NCI-H345 treated with DMSO at 0.1 percent for 48 hours (cell line): Measurements from ENCODE around the gene GRIN1.
A peak's percentile ranks its signal among the peaks of the same experiment; 100 is the strongest.
"Not testable (repeated sequence)": the region's sequence is repeated elsewhere in the genome, so short reads cannot be mapped to it uniquely, and the experiment has no call there.

Source experiments
- DNase-seq: peaks from one replicate; lab custom pipeline; 2025; ENCODE audit not compliant: unreplicated experiment; lab: John Stamatoyannopoulos, UW

GRIN1 gene

DNA sequence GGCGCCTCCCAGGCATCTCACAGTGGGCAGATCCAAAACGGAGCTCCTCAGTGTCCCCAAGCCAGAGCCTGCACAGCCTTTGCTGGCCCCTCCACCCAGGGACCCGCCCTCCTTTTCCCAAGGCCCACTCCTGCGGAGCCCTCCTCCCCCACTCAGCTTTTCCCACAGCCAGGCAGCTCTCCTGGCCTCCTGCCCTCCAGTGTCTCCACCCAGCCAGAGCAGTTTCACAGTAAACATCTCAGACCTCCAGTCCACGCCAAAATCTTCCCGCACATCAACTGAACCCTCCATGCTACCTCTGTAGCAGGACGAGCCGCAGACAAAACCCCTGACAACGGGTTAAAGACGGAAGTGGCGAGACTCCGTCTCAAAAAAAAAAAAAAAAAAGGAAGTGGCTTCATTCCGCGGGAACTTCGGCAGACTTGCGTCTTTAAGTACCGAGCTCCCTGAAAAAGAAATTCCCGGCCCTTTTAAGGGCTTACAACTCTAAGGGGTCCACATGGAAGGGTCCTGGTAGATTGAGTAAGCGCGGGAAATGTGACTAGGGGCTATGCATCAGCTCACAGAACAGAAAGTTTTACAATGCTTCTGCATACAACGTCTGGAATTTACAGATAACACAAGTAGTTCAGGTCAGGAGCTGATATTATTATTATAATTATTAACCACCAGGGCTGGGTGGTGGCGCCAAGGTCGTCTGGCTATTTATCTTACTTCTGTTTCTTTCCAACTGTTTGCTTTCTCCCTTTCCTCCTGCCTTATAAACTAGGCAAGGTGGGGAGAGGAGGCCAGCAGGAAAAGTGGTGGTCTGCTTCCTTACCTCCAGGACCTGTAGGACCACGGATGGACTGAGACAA lies 11.4 kb upstream of the GRIN1 start:
- DNase-seq: no peak

DNA sequence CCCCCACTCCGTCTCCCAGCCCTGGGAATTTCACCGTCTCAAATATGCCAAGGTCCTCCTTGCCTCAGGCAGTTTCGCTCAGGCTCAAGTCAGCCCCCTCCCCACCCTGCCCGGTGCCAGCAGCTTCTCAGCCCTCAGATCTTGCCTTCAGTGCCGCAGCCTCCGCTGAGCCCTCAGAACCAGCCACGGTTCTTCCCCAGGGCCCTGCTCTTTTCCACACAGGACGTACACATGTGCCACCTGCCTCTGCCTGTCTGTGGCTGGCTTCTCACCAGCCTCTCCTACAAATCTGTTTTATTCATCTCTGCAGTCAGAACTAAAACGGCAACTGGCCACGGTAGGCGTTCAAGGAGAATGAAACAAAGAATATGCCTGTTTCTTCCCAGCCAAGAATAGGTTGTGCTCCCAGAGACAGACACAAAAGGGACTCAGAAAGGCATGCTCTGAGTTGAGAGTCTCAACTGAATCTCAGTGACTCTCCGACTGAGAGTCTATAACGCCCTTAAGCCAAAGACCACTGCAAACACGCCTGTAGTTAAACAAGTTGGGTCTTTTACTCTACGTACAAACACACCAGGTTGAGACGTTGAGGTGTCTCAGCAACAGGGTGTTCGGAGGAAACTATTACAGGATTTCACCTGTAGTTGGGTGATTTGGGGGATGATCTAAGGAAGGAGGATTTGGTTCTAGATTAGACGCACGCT lies 10.6 kb upstream of the GRIN1 start:
- no peak for DNase-seq

DNA sequence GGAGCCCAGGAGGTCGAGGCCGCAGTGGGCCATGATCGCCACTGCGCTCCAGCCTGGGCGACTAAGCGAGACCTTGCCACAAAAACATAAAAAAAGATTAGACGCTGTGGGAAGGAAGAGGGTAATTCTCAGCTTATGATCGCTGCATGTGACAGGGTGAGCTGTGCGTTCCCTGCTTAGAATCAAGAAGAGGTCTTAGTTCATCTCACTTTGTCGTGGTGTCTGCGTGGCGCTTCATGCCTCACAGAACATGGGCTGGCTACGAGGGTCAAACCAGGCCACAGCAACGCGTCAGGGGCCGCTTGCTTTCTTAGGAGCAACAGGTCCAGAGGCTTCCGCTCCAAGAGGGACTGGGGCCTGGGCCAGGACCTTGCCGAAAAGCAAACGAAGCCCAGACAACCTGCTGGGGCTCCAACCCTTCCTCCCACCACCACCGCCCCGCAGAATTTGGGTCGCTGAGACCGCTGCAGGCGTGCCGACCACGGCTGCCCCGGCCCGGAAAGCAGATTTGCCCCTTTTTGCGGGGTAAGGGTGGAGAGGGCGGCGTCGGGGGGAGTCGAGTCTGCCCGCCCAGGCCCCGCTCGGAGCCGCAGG lies 10.0 kb upstream of the GRIN1 start:
- no peak for DNase-seq

DNA sequence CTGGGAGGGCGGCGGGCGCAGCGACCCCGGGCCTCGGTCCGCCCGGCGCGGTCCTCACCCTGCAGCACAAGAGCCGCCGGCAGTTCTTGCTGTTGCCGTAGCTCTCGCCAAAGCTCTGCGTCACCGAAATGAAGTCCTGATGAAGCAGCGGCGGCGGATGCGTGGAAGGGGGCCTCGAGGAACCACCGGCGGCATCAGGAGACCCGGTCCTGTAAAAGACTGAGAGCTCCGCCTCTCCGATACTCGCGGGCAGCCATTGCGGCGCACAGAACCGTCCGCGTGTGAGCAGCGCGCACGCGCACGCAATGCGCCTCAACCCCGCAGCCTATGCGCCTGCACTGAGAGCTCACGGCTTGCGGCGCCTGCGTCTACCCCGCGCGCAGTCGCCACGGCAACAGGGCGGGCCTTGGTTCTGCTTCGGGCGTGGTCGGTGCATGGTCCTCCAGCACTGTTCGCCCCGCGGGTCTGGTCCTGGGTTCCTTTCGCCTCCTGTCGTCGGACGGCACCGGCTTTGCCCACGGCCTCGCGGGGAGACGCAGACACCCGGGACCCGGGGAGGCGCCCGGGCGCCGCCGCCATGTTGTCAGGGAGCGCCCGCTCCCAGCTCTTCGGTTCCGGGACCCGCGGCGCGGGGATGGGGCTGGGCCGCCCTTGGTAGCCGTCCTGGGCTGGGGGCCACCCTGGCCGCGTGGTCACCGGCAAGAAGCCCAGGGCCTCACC lies 9.3 kb upstream of the GRIN1 start:
- peak; percentile 79 for DNase-seq

DNA sequence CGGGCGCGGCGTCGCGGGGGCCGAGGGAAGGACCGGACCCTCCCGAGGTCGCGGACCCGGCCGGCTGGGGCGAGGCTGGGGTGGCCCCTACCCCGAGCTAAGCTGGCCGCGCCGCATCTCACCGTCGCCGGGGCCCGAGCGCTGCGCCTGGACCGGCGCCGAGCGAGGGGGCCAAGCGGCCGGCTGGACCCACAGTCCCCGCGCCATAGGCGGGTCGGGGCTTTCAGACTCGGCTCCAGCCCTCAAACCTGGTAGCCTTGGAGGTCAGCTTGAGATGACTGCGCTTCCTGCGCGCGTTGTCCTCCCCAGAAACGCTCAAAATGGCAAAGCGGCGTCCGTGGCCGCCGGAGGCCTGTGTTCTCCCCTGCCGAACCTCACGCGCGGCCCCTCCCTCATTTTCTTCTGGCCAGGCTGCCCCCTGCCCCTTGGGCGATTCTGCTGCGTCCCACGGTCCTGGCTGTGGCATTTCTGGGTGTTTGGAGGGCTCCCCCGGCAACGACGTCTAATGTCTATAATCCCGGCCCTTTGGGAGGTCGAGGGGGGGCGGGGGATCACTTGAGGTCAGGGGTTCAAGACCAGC lies 8.7 kb upstream of the GRIN1 start:
- no peak for DNase-seq

DNA sequence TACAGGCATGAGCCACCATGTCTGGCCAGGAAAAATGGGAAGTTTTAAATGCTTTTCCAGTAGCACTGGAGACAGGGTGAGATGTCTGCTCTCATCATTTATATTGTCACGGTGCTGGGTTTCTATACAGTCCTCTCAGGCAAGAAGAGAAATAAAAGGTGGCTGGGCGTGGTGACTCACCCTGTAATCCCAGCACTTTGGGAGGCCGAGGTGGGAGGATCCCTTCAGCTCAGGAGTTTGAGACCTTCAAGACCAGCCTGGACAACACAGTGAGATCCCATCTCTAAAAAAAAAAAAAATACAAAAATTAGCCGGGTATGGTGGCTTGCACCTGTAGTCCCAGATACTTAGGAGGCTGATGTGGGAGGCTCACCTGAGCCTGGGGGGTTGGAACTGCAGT lies 4.8 kb upstream of the GRIN1 start:
- no peak for DNase-seq

DNA sequence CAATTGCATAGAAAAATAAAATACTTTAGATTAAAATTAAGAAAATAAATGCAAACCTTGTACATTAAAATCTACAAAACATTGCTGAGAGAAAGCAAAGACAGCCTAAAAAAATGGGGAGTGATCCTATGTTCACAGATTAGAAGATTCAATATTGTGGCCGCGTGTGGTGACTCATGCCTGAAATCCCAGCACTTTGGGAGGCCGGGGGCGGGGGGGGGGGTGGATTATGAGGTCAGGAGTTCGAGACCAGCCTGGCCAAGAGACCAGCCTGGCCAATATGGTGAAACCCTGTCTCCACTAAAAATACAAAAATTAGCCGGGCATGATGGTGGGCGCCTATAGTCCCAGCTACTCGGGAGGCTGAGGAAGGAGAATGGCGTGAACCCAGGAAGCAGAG lies 3.8 kb upstream of the GRIN1 start:
- not testable (repeated sequence) for DNase-seq

DNA sequence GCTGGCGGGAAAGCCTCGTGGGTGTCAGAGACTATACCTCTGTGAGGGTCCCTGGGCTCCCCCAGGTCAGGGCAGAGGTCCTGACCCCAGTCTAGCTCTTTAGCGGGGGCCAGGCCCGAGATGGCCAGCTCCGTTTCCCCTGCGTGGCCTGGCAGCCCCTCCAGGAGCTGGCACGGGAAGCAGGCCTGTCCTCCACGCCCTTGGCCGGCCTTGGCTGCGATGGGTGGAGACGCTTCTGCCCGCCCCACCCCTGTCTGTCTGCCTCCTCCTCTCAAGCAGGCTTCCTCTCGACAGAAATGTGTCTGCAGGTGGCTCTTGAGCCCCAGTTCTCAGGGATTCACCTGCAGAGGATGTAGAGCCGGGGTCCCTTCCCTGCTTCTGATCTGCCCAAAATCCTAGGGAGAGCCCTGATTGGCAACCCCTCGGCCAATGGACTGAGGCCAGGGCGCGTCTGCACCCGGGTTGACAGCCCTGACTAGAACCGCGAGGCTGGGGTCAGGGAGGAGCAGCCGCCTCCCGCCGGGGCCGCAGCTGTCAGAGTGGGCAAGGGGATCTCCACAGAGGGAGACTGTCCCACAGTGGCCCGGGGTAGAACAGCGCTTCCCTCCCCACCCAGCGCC lies 2.6 kb upstream of the GRIN1 start:
- peak; percentile 17 for DNase-seq

DNA sequence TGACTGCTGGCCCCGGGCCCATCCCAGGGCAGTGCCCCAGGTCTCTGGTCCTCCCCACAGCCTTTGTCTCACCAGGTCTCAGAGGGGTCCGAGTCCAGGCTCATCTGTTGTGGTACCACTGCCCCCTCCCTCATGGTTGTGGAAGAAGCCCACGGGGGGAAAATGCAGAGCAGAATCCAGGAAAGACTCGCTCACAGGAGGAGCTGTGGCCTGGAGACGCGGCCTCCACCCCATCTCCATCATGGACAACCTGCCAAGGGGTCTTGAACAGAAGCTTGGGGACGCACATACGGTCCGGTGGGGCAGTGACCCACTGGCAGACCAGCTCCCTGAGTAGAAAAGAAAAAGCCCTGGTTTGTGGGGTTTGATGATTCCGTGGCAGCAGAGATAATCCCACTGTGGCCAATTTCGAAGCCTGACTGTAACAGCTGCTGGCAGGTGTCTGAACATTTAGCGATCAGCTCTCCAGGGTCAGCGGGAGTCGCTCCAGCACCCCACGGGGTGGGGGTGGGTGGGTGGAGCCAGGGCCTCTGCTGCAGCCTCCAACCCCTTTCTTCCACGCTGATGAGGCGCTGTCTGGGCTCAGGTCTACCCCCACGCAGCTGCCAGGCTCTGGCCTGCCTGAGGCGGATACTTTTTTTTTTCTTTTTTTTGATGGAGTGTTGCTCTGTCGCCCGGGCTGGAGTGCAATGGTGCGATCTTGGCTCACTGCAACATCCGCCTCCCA lies 1.9 kb upstream of the GRIN1 start:
- DNase-seq: peak; percentile 13

DNA sequence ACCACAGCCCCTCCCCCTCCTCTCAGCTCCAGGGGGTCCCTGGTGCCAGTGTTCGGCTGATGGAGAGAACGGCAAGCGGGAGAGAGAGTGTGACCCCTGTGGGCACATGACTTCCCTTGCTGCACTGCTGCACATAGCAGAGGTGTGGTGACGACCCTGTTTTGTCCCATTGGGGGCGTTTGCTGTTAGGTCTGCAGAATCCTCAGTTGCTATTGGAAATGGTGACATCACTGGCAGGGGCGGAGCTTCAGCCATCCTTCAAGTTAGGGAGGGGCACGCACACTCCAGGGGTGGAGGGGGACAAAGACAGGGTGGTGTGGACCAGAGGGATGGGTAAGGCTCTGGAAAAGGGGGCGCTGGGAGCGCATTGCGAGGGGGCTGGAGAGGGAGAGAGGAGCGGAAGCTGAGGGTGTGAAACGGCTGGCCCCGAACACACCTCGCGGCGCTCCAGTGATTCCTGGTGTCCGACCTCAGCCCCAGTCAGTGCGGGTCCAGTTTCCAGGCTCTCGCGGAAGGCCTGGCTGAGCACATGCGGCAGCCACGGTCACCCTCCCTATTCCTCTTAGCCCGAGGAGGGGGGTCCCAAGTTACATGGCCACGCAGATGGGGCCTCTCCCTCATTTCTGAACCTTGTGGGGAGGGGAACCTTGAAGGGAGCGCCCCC lies 764 bp upstream of the GRIN1 start:
- peak; percentile 14 for DNase-seq

DNA sequence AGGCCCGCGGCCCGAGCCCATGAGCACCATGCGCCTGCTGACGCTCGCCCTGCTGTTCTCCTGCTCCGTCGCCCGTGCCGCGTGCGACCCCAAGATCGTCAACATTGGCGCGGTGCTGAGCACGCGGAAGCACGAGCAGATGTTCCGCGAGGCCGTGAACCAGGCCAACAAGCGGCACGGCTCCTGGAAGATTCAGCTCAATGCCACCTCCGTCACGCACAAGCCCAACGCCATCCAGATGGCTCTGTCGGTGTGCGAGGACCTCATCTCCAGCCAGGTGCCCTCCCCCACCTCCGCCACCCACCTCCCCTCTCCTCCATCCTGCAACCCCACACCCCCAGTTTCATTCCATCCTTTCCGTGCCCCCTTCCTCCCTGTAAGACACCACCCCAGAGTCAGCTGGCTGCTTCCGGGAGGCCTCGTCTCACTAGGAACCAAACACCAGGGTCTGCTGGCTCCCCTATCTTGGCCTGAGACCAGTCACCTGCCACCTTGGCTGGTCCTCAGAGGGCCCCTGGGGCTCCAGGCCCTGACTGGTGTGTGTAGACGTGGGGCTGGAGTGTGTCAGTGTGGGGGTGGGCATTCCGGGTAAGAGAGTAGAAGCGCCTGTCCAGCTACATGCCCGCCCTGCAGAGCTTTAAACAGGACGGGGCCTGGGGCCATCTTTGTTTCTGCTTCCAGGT lies 655 bp downstream of the GRIN1 start:
- no peak for DNase-seq

DNA sequence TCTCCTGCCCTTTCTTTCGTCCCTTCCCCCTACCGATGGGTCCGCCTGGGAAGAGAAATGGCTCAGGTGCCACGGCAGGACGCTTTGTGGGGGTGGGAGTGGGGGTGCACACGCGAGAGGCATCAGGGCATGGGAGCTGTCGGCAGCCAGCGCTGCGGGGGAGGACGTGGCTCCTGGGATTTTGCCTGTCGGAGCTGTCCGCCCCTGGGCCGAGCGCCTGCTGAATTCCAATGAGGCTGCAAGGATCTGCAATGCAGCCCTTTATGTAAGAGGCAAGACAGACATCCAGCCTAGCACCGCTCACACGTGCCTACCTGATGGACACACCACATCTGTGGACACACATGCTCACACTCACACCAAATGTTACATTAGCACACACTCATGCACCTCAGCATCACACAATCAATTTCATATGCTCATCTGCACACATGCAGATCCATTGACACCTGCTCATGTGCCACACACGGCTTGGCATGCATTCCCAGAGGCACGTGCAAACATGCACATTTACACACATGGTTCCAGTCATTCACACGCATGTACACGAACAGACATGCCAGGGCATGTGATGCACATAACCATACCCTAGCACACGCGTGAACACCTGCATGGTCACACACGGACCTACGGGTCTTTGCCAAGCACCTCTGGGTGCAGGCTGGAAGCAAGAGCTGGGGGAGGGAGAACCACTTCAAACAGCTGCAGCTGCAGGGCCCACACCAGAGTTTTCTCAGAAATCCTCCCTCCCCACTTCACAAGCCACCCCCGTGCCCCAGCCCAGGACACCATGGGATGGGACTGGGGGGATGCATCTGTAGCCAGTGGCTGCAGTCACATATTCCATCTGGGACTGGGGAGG lies 1.4 kb downstream of the GRIN1 start:
- no peak for DNase-seq

DNA sequence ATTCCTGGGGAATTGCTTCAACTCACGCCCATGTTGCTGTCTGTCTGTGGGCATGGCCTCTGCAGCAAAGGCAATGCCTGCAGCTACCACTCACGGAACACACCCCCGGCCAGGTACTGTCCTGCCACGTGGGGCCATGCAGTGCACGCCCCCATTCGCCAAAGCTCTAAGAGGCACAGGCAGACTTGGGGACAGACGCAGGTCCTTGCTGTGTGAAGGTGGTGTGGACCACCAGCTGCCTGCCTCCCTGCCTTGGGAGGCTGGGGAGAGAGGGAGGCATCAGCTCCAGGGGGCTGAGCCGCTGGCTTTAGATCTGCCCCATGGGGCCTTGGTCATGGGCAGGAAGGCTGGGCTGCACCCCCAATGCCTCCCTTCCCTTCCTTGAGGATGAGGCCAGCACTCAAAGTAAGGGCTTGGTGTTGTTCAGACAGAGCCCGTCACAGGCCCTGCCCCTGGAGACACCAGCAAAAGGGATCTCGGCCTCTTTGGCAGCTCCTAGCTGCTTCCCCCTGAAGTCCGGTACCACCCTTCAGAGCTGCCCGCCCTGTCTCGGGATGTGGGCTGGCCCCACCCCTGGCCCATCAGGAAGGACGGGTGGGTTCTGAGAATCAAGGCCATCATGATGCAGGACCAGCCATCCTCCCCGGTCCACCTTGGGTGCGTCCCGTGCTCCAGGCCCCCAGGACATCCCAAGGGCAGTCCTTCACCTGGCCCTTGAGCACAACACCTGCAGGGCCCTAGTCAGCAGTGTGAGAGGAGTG lies 2.3 kb downstream of the GRIN1 start:
- DNase-seq: no peak

DNA sequence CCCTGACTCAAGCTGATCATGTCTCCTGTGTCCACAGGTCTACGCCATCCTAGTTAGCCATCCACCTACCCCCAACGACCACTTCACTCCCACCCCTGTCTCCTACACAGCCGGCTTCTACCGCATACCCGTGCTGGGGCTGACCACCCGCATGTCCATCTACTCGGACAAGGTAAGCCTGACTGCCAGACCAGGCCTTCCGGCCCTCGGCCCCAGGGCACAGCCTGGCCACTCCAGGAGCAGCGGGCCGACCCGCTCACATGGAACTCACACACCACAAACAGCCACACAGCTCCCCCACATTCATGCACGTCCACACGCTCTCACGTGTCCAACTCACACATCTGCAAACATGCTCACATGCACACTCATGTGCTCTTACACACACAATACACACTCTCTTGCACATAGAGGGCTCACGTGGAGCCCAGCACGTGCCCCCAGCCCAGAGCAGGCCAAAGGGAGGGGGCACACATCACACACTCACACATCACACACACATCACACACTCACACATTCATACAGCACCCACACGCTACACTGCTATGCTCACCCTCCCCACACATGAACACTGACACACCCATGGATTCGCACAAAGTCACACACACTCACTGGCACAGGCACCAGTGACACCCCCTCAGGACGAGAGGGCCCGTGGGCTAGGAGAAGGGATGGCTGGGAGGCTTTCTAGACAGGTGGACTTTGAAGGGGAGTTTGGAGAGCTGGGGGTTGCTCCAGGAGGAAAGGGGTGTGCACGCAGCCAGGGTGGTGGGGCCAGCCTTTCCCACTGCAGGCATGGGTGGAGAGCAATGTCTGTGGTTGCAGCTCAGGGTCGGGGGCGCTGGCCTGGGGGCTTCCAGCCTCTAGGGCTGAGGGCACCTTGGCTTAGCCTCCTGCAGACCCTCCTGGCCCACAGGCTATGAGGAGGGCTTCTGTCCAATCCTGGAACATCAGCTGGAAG lies 3.3 kb downstream of the GRIN1 start:
- no peak for DNase-seq

DNA sequence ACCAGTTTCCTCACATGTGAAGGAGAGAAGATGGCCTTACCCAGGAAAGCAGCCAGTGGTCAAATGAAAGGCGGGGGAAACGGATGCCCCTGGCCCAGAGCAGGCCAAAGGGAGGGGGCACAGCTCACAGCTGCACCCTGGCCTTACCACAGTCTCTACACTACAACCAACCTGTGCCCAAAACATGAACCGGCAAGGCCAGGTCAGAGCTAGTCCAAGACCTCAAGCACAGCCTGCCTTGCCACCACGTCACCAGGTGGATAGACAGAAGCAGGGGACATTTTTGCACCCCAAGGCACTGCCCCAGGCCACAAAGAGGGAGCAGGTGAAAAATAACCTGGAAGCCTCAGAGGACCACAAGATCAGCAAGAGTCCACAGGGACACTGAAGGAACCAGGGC lies 4.5 kb downstream of the GRIN1 start:
- DNase-seq: no peak
